ENCODE measurements around the gene HNRNPUL2. TPM values are rescaled to one million over a fixed set of nuclear protein-coding genes. Genes with fewer than 3 reads are reported as not detected.
"Not testable (repeated sequence)": the region's sequence is repeated elsewhere in the genome, so short reads cannot be mapped to it uniquely, and the experiment has no call there.

Gene HNRNPUL2
- total RNA-seq, 2 experiments from 2014 or later: 58.6 to 61.5 TPM

GRCh38 chr11:62677156-62677555 is 50.1 kb downstream of the HNRNPUL2 start:
- no peaks in the 10 kb centered on the region for H3K27me3 Mint-ChIP-seq (ENCODE audit: low read depth)
- intact Hi-C loops (cut with micrococcal nuclease): no loop called here
- H3K9me3 Mint-ChIP-seq: no peaks in the 10 kb centered on the region
- CTCF ChIA-PET: interaction anchor here (0.9 to 1.8 kb wide), 2 partner anchors 18 to 77 kb away, joined by 3 to 11 read pairs; partner anchors contain the start of gene ZBTB3
- H3K4me1 Mint-ChIP-seq (ENCODE audit: low read depth): peaks cover 49% of the 10 kb centered on the region
- H3K4me3 Mint-ChIP-seq: peak overlapping the region; percentile 87
- DNase-seq: no peak
- H3K27ac Mint-ChIP-seq: peak overlapping the region; percentile 94
- H3K36me3 Mint-ChIP-seq (ENCODE audit: low read depth): peaks cover 23% of the 10 kb centered on the region

GRCh38 chr11:62676698-62677097 is 50.6 kb downstream of the HNRNPUL2 start:
- H3K36me3 Mint-ChIP-seq (ENCODE audit: low read depth): peaks cover 26% of the 10 kb centered on the region
- intact Hi-C loops (cut with micrococcal nuclease): no loop called here
- no peak for DNase-seq
- no peak overlapping the region for H3K4me3 Mint-ChIP-seq
- H3K27me3 Mint-ChIP-seq (ENCODE audit: low read depth): no peaks in the 10 kb centered on the region
- no peaks in the 10 kb centered on the region for H3K9me3 Mint-ChIP-seq
- CTCF ChIA-PET: interaction anchor here (0.9 to 1.8 kb wide), 2 partner anchors 18 to 78 kb away, joined by 3 to 11 read pairs; partner anchors contain the start of gene ZBTB3
- H3K4me1 Mint-ChIP-seq (ENCODE audit: low read depth): peaks cover 50% of the 10 kb centered on the region
- no peak overlapping the region for H3K27ac Mint-ChIP-seq

GRCh38 chr11:62675415-62675814 is 51.8 kb downstream of the HNRNPUL2 start:
- H3K27me3 Mint-ChIP-seq (ENCODE audit: low read depth); H3K27ac Mint-ChIP-seq; intact Hi-C loops (cut with micrococcal nuclease); DNase-seq; H3K9me3 Mint-ChIP-seq; H3K4me3 Mint-ChIP-seq: not testable (repeated sequence)
- Mint-ChIP-seq H3K36me3 (ENCODE audit: low read depth) (peaks cover 38% of the 10 kb centered on the region), H3K4me1 (ENCODE audit: low read depth) (peaks cover 50% of the 10 kb centered on the region)
- CTCF ChIA-PET: interaction anchor here (0.6 to 0.7 kb wide), 2 partner anchors 14 to 172 kb away, joined by 3 read pairs; partner anchors contain the start of gene LRRN4CL

- no peaks in the 10 kb centered on the region for H3K27me3 Mint-ChIP-seq (ENCODE audit: low read depth)
- H3K9me3 Mint-ChIP-seq: no peaks in the 10 kb centered on the region
- H3K36me3 Mint-ChIP-seq (ENCODE audit: low read depth): peaks cover 41% of the 10 kb centered on the region
- peak overlapping the region; percentile 99 for H3K4me3 Mint-ChIP-seq
- DNase-seq: no peak
- intact Hi-C loops (cut with micrococcal nuclease): loop anchor here (5.0 kb wide), 1 partner anchor 184 kb away; no protein-coding TSS in a partner anchor
- CTCF ChIA-PET: interaction anchor here (1.3 to 2.3 kb wide), 3 partner anchors 8 to 82 kb away, joined by 3 to 10 read pairs (median 6); partner anchors contain the start of genes C11orf98, CSKMT and TUT1
- H3K27ac Mint-ChIP-seq: peak overlapping the region; percentile 98
- peaks cover 60% of the 10 kb centered on the region for H3K4me1 Mint-ChIP-seq (ENCODE audit: low read depth)
These were observed 54.1 kb downstream of the HNRNPUL2 start for GRCh38 chr11:62673196-62673525.

DNA sequence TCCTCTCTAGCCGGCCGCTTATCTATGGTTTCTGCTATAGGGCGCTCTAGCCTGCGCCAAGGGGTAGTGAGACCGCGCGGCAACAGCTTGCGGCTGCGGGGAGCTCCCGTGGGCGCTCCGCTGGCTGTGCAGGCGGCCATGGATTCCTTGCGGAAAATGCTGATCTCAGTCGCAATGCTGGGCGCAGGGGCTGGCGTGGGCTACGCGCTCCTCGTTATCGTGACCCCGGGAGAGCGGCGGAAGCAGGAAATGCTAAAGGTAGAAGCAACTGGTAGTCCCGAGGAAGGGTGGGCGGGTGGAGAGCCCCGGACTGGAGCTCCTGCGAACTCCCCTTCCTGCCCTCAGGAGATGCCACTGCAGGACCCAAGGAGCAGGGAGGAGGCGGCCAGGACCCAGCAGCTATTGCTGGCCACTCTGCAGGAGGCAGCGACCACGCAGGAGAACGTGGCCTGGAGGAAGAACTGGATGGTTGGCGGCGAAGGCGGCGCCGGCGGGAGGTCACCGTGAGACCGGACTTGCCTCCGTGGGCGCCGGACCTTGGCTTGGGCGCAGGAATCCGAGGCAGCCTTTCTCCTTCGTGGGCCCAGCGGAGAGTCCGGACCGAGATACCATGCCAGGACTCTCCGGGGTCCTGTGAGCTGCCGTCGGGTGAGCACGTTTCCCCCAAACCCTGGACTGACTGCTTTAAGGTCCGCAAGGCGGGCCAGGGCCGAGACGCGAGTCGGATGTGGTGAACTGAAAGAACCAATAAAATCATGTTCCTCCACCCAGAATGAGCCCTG is 55.5 kb downstream of the HNRNPUL2 start, which contains the start of the genes LBHD1 and UQCC3:
Gene LBHD1, minus strand, starts transcription at position 660 of the 782 bp plus-strand sequence. CDS start 2,236 bp downstream, outside the sequence.
Gene UQCC3, plus strand, starts transcription at position 66 of the 782 bp plus-strand sequence. Its CDS starts 73 bp downstream, at position 139.
- intact Hi-C loops (cut with micrococcal nuclease): loop anchor here (1.0 to 5.0 kb wide), 5 partner anchors 8 to 186 kb away; partner anchors contain the start of genes HNRNPUL2, INTS5, TUT1 and UBXN1
- peak within 1 kb of the TSS; percentile 99 for H3K4me3 Mint-ChIP-seq
- H3K4me1 Mint-ChIP-seq (ENCODE audit: low read depth): peaks cover 59% of the 10 kb centered on the region
- DNase-seq: peak; percentile 78
- peaks cover 39% of the 10 kb centered on the region for H3K36me3 Mint-ChIP-seq (ENCODE audit: low read depth)
- H3K9me3 Mint-ChIP-seq: no peaks in the 10 kb centered on the region
- peak within 1 kb of the TSS; percentile 98 for H3K27ac Mint-ChIP-seq
- CTCF ChIA-PET: interaction anchor here (0.6 to 2.3 kb wide), 6 partner anchors 9 to 247 kb away, joined by 3 to 10 read pairs (median 4); no protein-coding TSS in a partner anchor
- no peaks in the 10 kb centered on the region for H3K27me3 Mint-ChIP-seq (ENCODE audit: low read depth)

- intact Hi-C loops (cut with micrococcal nuclease): loop anchor here (1.0 to 5.0 kb wide), 5 partner anchors 8 to 186 kb away; partner anchors contain the start of genes HNRNPUL2, INTS5, TUT1 and UBXN1
- Mint-ChIP-seq H3K27me3 (ENCODE audit: low read depth) (no peaks in the 10 kb centered on the region), H3K4me1 (ENCODE audit: low read depth) (peaks cover 63% of the 10 kb centered on the region), H3K9me3 (no peaks in the 10 kb centered on the region), H3K36me3 (ENCODE audit: low read depth) (peaks cover 44% of the 10 kb centered on the region), H3K27ac (peak overlapping the region; percentile 98), H3K4me3 (peak overlapping the region; percentile 99)
- no peak for DNase-seq
- CTCF ChIA-PET: interaction anchor here (0.6 to 2.3 kb wide), 3 partner anchors 10 to 246 kb away, joined by 3 to 10 read pairs (median 7); no protein-coding TSS in a partner anchor
These were observed 56.0 kb downstream of the HNRNPUL2 start for GRCh38 chr11:62671236-62671607.

DNA sequence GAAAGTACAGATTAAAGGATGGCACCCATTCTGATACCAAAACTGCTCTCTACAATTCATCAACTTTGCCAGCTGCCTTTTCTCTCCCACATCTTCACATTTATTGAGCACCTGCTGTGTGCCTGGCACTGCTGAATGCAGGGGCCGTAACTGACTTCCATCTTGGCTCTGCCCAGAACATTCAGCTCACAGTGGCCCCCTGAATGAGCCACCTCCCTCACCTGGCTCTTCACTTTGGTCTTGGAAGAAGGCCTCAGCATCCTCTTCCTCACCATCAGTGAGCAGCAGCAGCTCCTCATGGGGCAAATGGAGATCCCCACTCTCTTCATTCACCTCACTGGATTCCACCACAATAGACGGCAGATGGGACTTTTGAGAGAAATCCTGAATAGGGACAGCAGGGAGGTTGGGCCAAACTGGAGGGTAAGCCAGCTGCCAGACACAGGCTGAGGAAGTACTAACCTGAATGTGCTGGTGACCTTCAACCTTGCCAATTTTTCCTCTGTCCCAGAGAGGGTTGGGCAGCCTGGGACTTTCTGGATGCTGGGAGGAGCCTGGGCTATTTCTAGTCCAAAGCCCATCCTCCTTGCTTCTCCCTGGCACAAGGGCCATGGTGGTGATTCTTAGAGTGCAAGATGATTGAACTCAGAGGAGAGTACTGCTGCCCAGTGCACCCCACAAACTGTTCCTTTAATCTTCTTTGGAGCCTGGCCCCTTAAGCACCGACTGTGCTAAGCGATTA is 57.7 kb downstream of the HNRNPUL2 start:
- Mint-ChIP-seq H3K4me3 (peak overlapping the region; percentile 99), H3K4me1 (ENCODE audit: low read depth) (peaks cover 58% of the 10 kb centered on the region), H3K27me3 (ENCODE audit: low read depth) (no peaks in the 10 kb centered on the region), H3K9me3 (no peaks in the 10 kb centered on the region), H3K27ac (peak overlapping the region; percentile 98), H3K36me3 (ENCODE audit: low read depth) (peaks cover 50% of the 10 kb centered on the region)
- DNase-seq: no peak
- CTCF ChIA-PET: interaction anchor here (0.6 to 1.6 kb wide), 3 partner anchors 14 to 162 kb away, joined by 3 to 4 read pairs (median 3); partner anchors contain the start of gene STX5
- intact Hi-C loops (cut with micrococcal nuclease): loop anchor here (2.0 to 5.0 kb wide), 3 partner anchors 17 to 188 kb away; partner anchors contain the start of genes HNRNPUL2 and INTS5

- intact Hi-C loops (cut with micrococcal nuclease): no loop called here
- Mint-ChIP-seq H3K27ac (peak overlapping the region; percentile 88), H3K4me3 (peak overlapping the region; percentile 98), H3K4me1 (ENCODE audit: low read depth) (peaks cover 53% of the 10 kb centered on the region), H3K36me3 (ENCODE audit: low read depth) (peaks cover 48% of the 10 kb centered on the region), H3K9me3 (no peaks in the 10 kb centered on the region), H3K27me3 (ENCODE audit: low read depth) (no peaks in the 10 kb centered on the region)
- no peak for DNase-seq
- CTCF ChIA-PET: interaction anchor here (0.6 to 1.7 kb wide), 6 partner anchors 13 to 223 kb away, joined by 3 to 5 read pairs (median 4); partner anchors contain the start of genes HNRNPUL2 and MTA2
These were observed 59.8 kb downstream of the HNRNPUL2 start for GRCh38 chr11:62667460-62667859.

DNA sequence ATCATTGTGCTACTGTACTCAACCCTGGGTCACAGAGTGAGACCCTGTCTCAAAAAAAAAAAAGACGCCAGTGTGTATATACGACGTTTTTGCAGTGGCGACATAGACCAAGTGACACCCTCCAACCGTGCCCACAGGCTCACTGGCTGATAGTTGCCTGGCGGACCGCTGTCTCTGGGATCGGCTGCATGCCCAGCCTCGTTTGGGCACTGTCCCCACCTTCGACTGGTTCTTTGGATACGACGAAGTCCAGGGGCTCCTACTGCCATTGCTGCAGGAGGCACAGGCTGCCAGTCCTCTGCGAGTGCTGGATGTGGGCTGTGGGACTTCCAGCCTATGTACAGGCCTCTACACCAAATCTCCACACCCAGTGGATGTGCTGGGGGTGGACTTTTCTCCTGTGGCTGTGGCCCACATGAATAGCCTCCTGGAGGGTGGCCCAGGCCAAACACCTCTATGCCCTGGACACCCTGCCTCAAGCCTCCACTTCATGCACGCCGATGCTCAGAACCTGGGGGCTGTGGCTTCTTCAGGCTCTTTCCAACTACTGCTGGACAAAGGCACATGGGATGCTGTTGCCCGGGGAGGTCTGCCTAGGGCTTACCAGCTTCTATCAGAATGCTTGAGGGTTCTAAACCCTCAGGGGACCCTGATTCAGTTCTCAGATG is 60.9 kb downstream of the HNRNPUL2 start:
- no peaks in the 10 kb centered on the region for H3K9me3 Mint-ChIP-seq
- intact Hi-C loops (cut with micrococcal nuclease): no loop called here
- DNase-seq: no peak
- H3K36me3 Mint-ChIP-seq (ENCODE audit: low read depth): peaks cover 42% of the 10 kb centered on the region
- CTCF ChIA-PET: interaction anchor here (0.9 to 2.4 kb wide), 3 partner anchors 12 to 55 kb away, joined by 3 to 8 read pairs (median 4); no protein-coding TSS in a partner anchor
- H3K4me1 Mint-ChIP-seq (ENCODE audit: low read depth): peaks cover 49% of the 10 kb centered on the region
- H3K4me3 Mint-ChIP-seq: peak overlapping the region; percentile 98
- no peaks in the 10 kb centered on the region for H3K27me3 Mint-ChIP-seq (ENCODE audit: low read depth)
- H3K27ac Mint-ChIP-seq: peak overlapping the region; percentile 88

DNA sequence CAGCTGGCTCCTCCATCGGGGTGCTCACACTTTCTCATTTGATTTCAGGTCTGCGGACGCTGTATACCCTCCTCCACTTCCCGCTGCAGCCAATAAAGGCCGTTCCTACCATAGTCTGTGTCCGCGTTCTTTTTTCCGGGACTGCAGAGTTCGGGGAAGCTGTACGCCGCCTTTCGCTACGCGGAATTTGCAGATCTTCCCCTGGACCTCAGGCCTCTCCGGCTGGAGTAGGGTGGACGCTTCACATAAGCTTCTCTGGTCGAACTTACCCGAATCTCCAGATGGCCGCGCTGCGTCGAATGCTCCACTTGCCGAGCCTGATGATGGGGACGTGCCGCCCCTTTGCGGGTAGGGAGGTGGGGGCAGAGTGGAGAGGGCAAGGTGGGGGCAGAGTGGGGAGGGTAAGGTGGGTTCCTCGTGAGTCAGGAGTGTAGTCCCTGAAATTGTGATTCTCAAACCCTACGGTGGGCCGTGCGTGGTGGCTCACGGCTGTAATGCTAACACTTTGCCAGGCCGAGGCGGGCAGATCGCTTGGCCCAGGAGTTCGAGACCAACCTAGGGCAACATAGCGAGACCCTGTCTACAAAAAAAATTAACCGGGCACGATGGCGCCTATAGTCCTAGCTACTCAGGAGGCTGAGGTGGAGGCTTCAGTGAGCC is 61.5 kb downstream of the HNRNPUL2 start:
- Mint-ChIP-seq H3K9me3 (no peaks in the 10 kb centered on the region), H3K4me3 (peak overlapping the region; percentile 98), H3K4me1 (ENCODE audit: low read depth) (peaks cover 45% of the 10 kb centered on the region), H3K27me3 (ENCODE audit: low read depth) (no peaks in the 10 kb centered on the region), H3K36me3 (ENCODE audit: low read depth) (peaks cover 35% of the 10 kb centered on the region), H3K27ac (peak overlapping the region; percentile 88)
- peak; percentile 59 for DNase-seq
- intact Hi-C loops (cut with micrococcal nuclease): loop anchor here (1.0 to 2.0 kb wide), 7 partner anchors 12 to 176 kb away; partner anchors contain the start of genes EML3, GANAB, INTS5 and TUT1
- CTCF ChIA-PET: interaction anchor here (0.8 to 2.4 kb wide), 12 partner anchors 8 to 286 kb away, joined by 3 to 10 read pairs (median 6); partner anchors contain the start of gene TUT1

Data from activated naive CD4-positive, alpha-beta T cell treated with anti-CD3 and anti-CD28 coated beads for 36 hours (primary cell).